A673 (cell line): ENCODE measurements around the gene HBS1L. TPM values are rescaled to one million over a fixed set of nuclear protein-coding genes. Genes with fewer than 3 reads are reported as not detected.

Experiments
- BruUV-seq: library from RNA; stranded (reverse); fragments of 400-500 nt; replicated peaks from 2 replicates; lab custom pipeline; 2021; lab: Mats Ljungman, UMichigan
- CTCF ChIA-PET: fragments of 300-600 bp; sonication (Branson Sonifier 250); formaldehyde crosslinking; loops from one replicate; lab custom pipeline; 2022; ENCODE audit warnings: antibody characterized with exemption; lab: Charles Lee
- POLR2A ChIA-PET: fragments of 300-600 bp; sonication (Branson Sonifier 250); formaldehyde crosslinking; loops from one replicate; lab custom pipeline; 2022; ENCODE audit warnings: antibody characterized with exemption; ENCODE audit not compliant: low non-redundant PET; lab: Charles Lee
- DNase-seq: peaks from one replicate; pipeline ENCODE4 v3.0.0-alpha.2; 2015; ENCODE audit warnings: low spot score
- H3K27ac ChIP-seq: fragments of 200-600 bp; sonication (generic); 2 replicates; pipeline ENCODE4 v1.5.1; 2016; ENCODE audit warnings: mixed run types, low read depth, mild to moderate bottlenecking, mixed read lengths, antibody characterized with exemption, low read length; ENCODE audit not compliant: poor library complexity, severe bottlenecking
- H3K27me3 ChIP-seq: fragments of 200-600 bp; sonication (generic); replicated peaks from 2 replicates; pipeline ENCODE4 v1.6.1; 2017; ENCODE audit warnings: mixed run types, low read depth, mild to moderate bottlenecking, mixed read lengths, antibody characterized with exemption, low read length; ENCODE audit not compliant: insufficient read depth, poor library complexity
- H3K36me3 ChIP-seq: fragments of 200-600 bp; sonication (generic); 2 replicates; pipeline ENCODE4 v1.6.1; 2016; ENCODE audit warnings: mixed run types, mild to moderate bottlenecking, mixed read lengths, antibody characterized with exemption, low read length; ENCODE audit not compliant: insufficient read depth, poor library complexity, severe bottlenecking
- H3K4me1 ChIP-seq: fragments of 200-600 bp; sonication (generic); 2 replicates; pipeline ENCODE4 v1.6.1; 2017; ENCODE audit warnings: mixed run types, mild to moderate bottlenecking, mixed read lengths, antibody characterized with exemption, low read length; ENCODE audit not compliant: insufficient read depth, poor library complexity, severe bottlenecking
- H3K4me3 ChIP-seq: fragments of 200-600 bp; sonication (generic); 2 replicates; pipeline ENCODE4 v1.5.1; 2016; ENCODE audit warnings: low read depth, mixed run types, mild to moderate bottlenecking, mixed read lengths, low read length; ENCODE audit not compliant: poor library complexity, severe bottlenecking
- H3K9me3 ChIP-seq: fragments of 200-600 bp; sonication (generic); 2 replicates; pipeline ENCODE4 v1.6.1; 2016; ENCODE audit warnings: mixed run types, low read depth, mild to moderate bottlenecking, mixed read lengths, antibody characterized with exemption, low read length; ENCODE audit not compliant: poor library complexity, severe bottlenecking
- CTCF ChIP-seq: fragments of 300-800, 200-600 bp; sonication (generic); conservative IDR thresholded peaks from 2 replicates; pipeline ENCODE4 v1.5.1; 2017; ENCODE audit warnings: low read depth, mild to moderate bottlenecking, antibody characterized with exemption, low read length, moderate library complexity, mixed read lengths
- EZH2 ChIP-seq: fragments of 200-600 bp; sonication (generic); IDR thresholded peaks from 2 replicates; pipeline ENCODE4 v1.6.1; 2017; ENCODE audit warnings: borderline replicate concordance, low read depth, mild to moderate bottlenecking, mixed read lengths, antibody characterized with exemption, low read length; ENCODE audit not compliant: poor library complexity, severe bottlenecking
- intact Hi-C: fragments of 100-400 bp; cut with micrococcal nuclease; formaldehyde crosslinking; loops from one replicate; pipeline ENCODE4 v1.10.0; 2022; ENCODE audit not compliant: unreplicated experiment
- total RNA-seq: library from RNA; stranded (reverse); gene quantifications from 2 replicates; pipeline ENCODE4 v1.2.3, GENCODE V29; 2021

The HBS1L gene
- total RNA-seq, 1 experiment from 2014 or later = 106 TPM

DNA sequence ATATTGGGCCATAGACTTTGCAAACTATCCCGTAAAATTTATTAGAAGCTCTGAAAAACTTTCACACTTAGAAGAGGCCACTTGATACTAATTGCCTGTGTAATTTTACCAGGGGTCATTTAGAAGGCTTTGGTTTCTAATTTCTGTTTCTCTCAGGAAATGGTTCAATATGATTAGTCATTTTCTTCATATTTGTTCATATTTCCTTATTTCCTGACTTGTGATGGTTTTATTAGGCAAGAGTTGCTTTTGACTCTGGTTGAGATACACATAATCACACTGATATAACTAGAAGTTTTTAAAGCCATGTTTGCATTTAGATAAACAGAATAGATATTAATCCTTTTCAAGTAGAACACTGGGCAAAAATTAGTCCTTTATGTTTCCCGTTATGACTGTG is 11.8 kb upstream of the HBS1L start:
- ChIA-PET POLR2A (no interaction called here), CTCF (no interaction called here)
- no peaks in the 10 kb centered on the region for H3K36me3 ChIP-seq
- DNase-seq = no peak
- intact Hi-C loops = no loop called here
- no peaks in the 10 kb centered on the region for H3K9me3 ChIP-seq
- H3K4me1 ChIP-seq = no peaks in the 10 kb centered on the region
- no peak overlapping the region for H3K27ac ChIP-seq
- TF ChIP-seq CTCF = no peak
- no TSS peak for BruUV-seq
- no peaks in the 10 kb centered on the region for H3K27me3 ChIP-seq
- no peak overlapping the region for H3K4me3 ChIP-seq

GRCh38 chr6:135064586-135064985 is 10.0 kb upstream of the HBS1L start:
- no peak overlapping the region for H3K4me3 ChIP-seq
- no TSS peak for BruUV-seq
- CTCF ChIA-PET = no interaction called here
- TF ChIP-seq CTCF (no peak), EZH2 (no peak)
- H3K27me3 ChIP-seq = no peaks in the 10 kb centered on the region
- intact Hi-C loops = no loop called here
- no peaks in the 10 kb centered on the region for H3K9me3 ChIP-seq
- POLR2A ChIA-PET = no interaction called here
- no peak for DNase-seq
- H3K36me3 ChIP-seq = no peaks in the 10 kb centered on the region
- no peak overlapping the region for H3K27ac ChIP-seq
- no peaks in the 10 kb centered on the region for H3K4me1 ChIP-seq

- no peak overlapping the region for H3K4me3 ChIP-seq
- TF ChIP-seq CTCF (no peak), EZH2 (no peak)
- CTCF ChIA-PET = no interaction called here
Measured at GRCh38 chr6:135063926-135064325, 9.3 kb upstream of the HBS1L start.

More at GRCh38 chr6:135063926-135064325, 9.3 kb upstream of the HBS1L start:
- H3K36me3 ChIP-seq = no peaks in the 10 kb centered on the region
- no peaks in the 10 kb centered on the region for H3K9me3 ChIP-seq
- intact Hi-C loops = no loop called here
- DNase-seq = no peak
- H3K27ac ChIP-seq = no peak overlapping the region
- no peaks in the 10 kb centered on the region for H3K4me1 ChIP-seq
- POLR2A ChIA-PET = no interaction called here
- no TSS peak for BruUV-seq
- no peaks in the 10 kb centered on the region for H3K27me3 ChIP-seq
